Left renal pelvis (tissue), 4 donors: ENCODE data around the gene C1orf159. TPM values are rescaled to one million over a fixed set of nuclear protein-coding genes. Genes with fewer than 3 reads are reported as not detected.
"Not testable (repeated sequence)": the region's sequence is repeated elsewhere in the genome, so short reads cannot be mapped to it uniquely, and the experiment has no call there.

Source experiments
- DNase-seq, 4 donors: peaks; one replicate each; pipeline ENCODE4 v3.0.0-alpha.2; 2013; ENCODE audit warnings: low read depth in 4 of 4, low spot score in 3 of 4
- polyA plus RNA-seq, 4 donors: library from polyadenylated mRNA; unstranded; fragments of 120-200 nt; gene quantifications; one replicate each; pipeline ENCODE4 v1.2.1, GENCODE V29; 2013; ENCODE audit not compliant: insufficient read length in 4 of 4

C1orf159 gene
- polyA plus RNA-seq, 4 donors = 7.0 to 19.3 (median 7.2) TPM

GRCh38 chr1:1150100-1150499 lies 34.2 kb upstream of the C1orf159 start:
- DNase-seq = no peak

- no peak for DNase-seq
These were observed 33.5 kb upstream of the C1orf159 start for GRCh38 chr1:1149416-1149815.

DNA sequence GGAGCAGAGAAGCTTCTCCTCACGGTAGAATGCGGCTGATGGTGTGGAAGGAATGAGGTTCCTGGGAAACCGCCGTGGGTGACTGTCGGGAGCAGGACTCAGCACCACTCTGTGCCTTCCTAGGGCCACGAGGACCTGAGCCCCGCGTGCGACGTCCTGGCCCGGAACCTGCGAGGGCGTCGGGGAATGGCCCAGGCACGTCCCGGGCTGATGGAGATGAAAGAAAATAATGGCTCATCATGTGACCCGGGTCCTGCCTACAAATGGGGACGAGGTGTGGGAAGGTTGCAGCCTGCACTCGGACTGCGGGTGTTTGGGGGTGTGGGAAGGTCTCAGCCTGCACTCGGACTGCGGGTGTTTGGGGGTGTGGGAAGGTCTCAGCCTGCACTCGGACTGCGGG lies 32.7 kb upstream of the C1orf159 start:
- no peak for DNase-seq

- no peak for DNase-seq
These were observed 32.2 kb upstream of the C1orf159 start for GRCh38 chr1:1148061-1148460.

- DNase-seq = no peak
These were observed 30.7 kb upstream of the C1orf159 start for GRCh38 chr1:1146596-1146995.

DNA sequence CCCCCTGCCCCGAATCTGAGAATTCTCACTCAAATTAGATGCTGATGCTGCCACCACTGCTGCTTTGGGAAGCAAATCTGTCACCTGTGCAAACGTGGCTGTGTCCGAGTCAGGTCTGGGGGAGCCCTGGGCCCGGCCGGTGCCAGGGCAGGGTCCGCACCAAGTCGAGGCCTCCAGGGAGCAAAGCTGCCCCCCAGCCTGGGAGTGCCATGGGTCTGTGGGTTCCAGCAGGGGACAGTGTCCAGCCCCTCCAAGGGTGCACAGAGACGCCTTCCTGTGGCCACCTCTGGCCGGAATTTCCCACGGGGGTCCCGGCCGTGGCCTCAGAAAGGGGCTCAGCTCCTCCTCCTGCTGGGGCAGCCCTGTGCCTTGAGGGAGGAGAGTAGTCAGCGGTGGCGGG lies 30.1 kb upstream of the C1orf159 start:
- no peak for DNase-seq

- no peak for DNase-seq
These were observed 29.6 kb upstream of the C1orf159 start for GRCh38 chr1:1145547-1145914.

DNA sequence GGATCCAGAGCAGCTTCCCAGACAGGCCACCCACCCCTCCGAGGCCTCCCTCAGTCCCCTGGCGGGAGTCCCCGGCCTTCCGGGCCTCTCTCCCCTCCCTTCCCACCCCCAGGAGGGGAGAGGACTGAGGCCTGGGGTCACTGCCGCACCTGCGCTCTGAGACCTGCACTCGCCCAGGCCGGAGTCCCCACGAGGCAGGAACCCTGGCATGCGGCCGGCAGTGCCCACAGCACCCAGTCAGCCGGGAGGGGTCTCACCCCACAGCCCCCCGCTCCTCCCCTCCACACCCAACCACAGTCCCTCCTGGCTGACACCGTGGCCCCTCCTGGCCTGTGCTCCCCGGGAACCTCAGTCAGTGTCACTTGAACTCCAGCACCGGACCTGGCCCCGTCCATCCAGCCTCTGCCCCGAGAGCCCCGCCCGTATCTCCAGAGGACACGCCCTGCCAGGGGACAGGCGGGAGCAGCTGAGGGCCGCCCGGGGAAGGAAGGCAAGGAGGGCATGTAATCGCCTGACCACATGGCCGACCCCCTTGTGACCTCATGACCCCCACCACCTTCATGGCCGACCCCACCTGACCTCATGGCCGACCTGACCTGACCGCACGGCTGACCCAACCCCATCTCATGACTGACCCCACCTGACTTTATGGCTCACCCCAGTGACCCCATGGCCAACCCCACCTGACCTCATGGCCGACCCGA lies 29.1 kb upstream of the C1orf159 start:
- DNase-seq = no peak

DNA sequence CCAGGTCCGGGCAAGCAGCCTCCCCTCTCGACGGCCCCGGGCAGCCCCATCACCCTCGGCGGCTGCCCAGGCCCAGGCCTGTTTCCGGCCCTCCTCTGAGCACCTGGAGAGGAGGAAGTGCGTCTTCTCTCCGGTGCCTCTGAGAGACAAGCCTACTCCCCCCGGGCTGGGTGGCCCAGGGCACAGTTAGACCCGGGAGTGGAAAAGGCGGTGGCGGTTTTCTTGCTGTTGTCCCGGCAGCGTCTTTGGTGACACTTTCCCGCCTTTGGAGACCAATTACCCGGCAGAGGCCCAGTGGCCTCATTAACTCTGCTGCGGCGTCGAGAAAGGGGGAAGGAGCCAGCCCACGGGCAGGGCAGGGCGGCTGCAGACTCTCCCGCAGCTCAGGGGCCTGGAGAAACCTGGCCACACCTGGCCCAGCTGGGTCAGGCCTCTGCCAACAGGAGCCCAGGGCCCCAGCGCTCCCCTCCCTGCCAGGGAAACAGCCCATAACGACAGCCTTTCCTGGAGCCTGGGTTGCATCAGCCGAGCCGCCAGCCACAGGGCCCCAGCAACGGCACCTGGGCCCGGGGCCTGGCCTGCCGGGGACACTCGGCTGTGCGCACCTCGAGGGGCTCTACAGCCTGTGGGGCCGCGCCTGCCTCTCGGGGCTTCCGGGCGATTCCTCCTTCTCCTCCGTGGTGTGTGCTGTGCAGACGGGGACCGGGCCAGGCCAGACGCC lies 28.4 kb upstream of the C1orf159 start:
- DNase-seq = no peak

DNA sequence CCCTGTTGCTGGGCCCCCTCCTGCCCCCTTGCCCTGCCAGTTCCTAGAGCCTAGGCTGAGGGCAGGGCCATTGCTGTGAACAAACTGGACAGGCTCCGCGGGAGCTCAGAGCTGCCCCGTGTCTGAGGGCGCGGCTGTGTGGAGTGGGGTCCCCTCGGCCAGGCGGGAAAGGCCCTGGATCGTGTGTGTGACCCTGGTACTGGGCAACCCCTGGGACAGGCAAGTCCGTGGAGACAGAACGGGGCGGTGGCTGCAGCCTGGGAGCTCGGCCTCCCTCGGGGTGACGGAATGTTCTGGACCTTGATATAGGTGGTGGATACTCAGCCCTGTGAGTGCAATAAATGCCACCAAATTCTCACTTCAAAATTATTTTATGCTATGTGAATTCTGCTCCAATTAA lies 27.7 kb upstream of the C1orf159 start:
- no peak for DNase-seq

- DNase-seq = no peak
These were observed 27.0 kb upstream of the C1orf159 start for GRCh38 chr1:1142844-1143243.

GRCh38 chr1:1142352-1142751 lies 26.5 kb upstream of the C1orf159 start:
- not testable (repeated sequence) for DNase-seq

GRCh38 chr1:1141911-1142250 lies 26.0 kb upstream of the C1orf159 start:
- DNase-seq = no peak

GRCh38 chr1:1141244-1141910 lies 25.5 kb upstream of the C1orf159 start:
- no peak for DNase-seq

DNA sequence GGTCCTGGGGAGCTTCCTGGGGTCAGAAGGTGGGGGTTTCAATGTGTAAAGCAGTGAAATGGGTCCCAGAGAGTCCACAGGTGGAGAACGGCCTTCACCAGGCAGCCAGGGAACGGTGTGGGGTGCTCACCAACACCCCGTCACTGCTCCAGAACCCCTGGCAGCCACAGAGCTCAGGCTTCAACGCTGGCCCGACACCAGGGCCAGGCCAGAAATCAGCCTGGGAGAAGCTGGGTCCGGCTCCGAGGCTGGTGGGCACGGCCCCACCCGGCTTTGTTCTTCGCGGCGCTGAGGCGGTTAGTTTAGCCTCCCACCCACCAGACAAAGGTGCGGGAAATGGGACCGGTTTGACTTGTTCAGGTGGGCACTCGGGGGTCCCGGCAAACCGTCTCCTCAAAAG lies 24.8 kb upstream of the C1orf159 start:
- no peak for DNase-seq

GRCh38 chr1:1137256-1138045 lies 21.6 kb upstream of the C1orf159 start:
- no peak for DNase-seq

- DNase-seq = no peak
These were observed 20.8 kb upstream of the C1orf159 start for GRCh38 chr1:1136547-1137230.

DNA sequence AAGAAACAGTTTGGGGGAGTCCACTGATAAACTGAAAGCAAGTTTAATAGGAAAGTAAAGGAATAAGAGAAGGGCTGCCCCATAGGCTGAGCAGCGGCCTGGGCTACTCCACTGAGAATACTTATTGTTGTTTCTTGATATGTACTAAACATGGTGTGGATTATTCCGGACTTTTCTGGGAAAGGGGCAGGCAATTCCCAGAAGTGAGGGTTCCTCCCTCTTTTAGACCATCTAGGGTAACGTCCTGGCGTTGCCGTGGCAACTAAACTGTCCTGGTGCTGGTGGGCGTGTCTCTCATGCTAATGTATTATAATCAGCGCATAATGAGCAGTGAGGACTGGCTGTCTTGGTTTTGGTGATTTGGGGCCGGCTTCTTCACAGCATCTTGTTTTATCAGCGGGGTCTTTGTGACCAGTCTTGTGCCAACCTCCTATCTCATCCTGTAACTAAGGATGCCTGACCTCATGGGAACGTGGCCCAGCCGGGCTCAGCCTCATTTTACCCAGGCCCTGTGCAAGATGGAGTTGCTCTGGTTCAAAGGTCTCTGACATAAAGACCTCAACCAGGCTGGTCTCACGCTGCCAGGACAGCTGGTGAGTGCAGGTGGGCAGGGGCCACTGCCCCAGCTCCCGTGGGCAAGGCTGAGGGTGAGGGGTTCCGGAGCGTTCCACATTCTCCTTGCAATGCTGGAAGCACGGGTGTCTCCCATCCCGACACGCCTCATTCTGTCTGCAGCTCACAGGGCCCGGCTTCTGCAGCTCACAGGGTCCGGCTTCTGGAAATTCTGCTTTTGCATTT lies 19.6 kb upstream of the C1orf159 start:
- DNase-seq = no peak

GRCh38 chr1:1134300-1134970 lies 18.5 kb upstream of the C1orf159 start:
- DNase-seq = no peak
